SK-N-SH (cell line): ENCODE results near the gene POLN. TPM values are rescaled to one million over a fixed set of nuclear protein-coding genes. Genes with fewer than 3 reads are reported as not detected.

Source experiments
- CTCF ChIA-PET: fragments of 300-600, 350-600 bp; formaldehyde crosslinking; extraction: SDS; loops from one replicate; lab custom pipeline; 2021; lab: Yijun Ruan, JAX
- POLR2A ChIA-PET: fragments of 350-600 bp; sonication (Branson Sonifier 250); formaldehyde crosslinking; extraction: SDS; loops from one replicate; lab custom pipeline; 2020; ENCODE audit warnings: antibody characterized with exemption, inconsistent platforms; lab: Yijun Ruan, JAX
- DNase-seq: peaks from one replicate; pipeline ENCODE4 v3.0.0; 2012
- H2AFZ ChIP-seq: fragments of 200-600 bp; sonication (generic); 2 replicates; pipeline ENCODE4 v1.8.1; 2016; ENCODE audit warnings: antibody characterized with exemption, mild to moderate bottlenecking, low read depth
- H3F3A ChIP-seq: fragments of 200-600 bp; sonication (generic); replicated peaks from 2 replicates; pipeline ENCODE3; 2016; ENCODE audit warnings: antibody characterized with exemption, mild to moderate bottlenecking; ENCODE audit not compliant: insufficient read depth
- H3K27ac ChIP-seq, 2 experiments: fragments of 200-500 bp in 1 of 2; fragments of 200-600 bp in 1 of 2; sonication (Bioruptor generic) in 1 of 2; sonication (generic), shearing (Covaris generic) in 1 of 2; 2 replicates each; pipeline versions ENCODE4 v1.5.1 to v1.6.1; 2014 to 2016; ENCODE audit warnings: low read depth in 2 of 2, inconsistent platforms in 1 of 2, low read length in 1 of 2, mild to moderate bottlenecking in 1 of 2, mixed read lengths in 1 of 2
- H3K27me3 ChIP-seq: fragments of 200-600 bp; sonication (generic), shearing (Covaris generic); 2 replicates; pipeline ENCODE4 v1.6.1; 2016; ENCODE audit warnings: mixed run types; ENCODE audit not compliant: insufficient read depth
- H3K36me3 ChIP-seq, 2 experiments: fragments of 200-500 bp in 1 of 2; fragments of 200-600 bp in 1 of 2; sonication (Bioruptor generic) in 1 of 2; sonication (generic) in 1 of 2; replicated peaks in 1 of 2; 2 replicates each; pipeline versions ENCODE3 to v1.5.1; 2014 to 2016; ENCODE audit warnings: low read length in 1 of 2, mild to moderate bottlenecking in 1 of 2; ENCODE audit not compliant: insufficient read depth in 2 of 2, control insufficient read depth in 1 of 2
- H3K4me1 ChIP-seq, 2 experiments: fragments of 200-500 bp in 1 of 2; fragments of 200-600 bp in 1 of 2; sonication (Bioruptor generic) in 1 of 2; sonication (generic), shearing (Covaris generic) in 1 of 2; 2 replicates each; pipeline versions ENCODE4 v1.5.1 to v1.6.1; 2014 to 2016; ENCODE audit warnings: low read depth in 1 of 2, low read length in 1 of 2, mixed run types in 1 of 2; ENCODE audit not compliant: insufficient read depth in 2 of 2, control insufficient read depth in 1 of 2
- H3K4me2 ChIP-seq: fragments of 200-600 bp; sonication (generic), shearing (Covaris generic); 2 replicates; pipeline ENCODE4 v1.6.1; 2017; ENCODE audit warnings: mixed run types
- H3K4me3 ChIP-seq, 2 experiments: fragments of 200-500 bp in 1 of 2; fragments of 200-600 bp in 1 of 2; sonication (Bioruptor generic) in 1 of 2; sonication (generic), shearing (Covaris generic) in 1 of 2; 2 replicates each; pipeline versions ENCODE4 v1.5.1 to v1.8.1; 2014 to 2016; ENCODE audit warnings: low read depth in 2 of 2, inconsistent platforms in 1 of 2, low read length in 1 of 2, mild to moderate bottlenecking in 1 of 2, mixed read lengths in 1 of 2, moderate library complexity in 1 of 2
- H3K79me2 ChIP-seq: fragments of 200-600 bp; sonication (generic); 2 replicates; pipeline ENCODE4 v1.8.1; 2017; ENCODE audit warnings: mild to moderate bottlenecking; ENCODE audit not compliant: insufficient read depth
- H3K9ac ChIP-seq: fragments of 200-600 bp; sonication (generic); 2 replicates; pipeline ENCODE4 v1.6.1; 2017; ENCODE audit warnings: mixed run types
- H3K9me2 ChIP-seq: fragments of 200-600 bp; sonication (generic); 2 replicates; pipeline ENCODE4 v1.6.1; 2017; ENCODE audit warnings: mixed run types
- H3K9me3 ChIP-seq: fragments of 200-600 bp; sonication (generic); 2 replicates; pipeline ENCODE4 v1.6.1; 2017; ENCODE audit warnings: mixed run types, mild to moderate bottlenecking, moderate library complexity
- H4K20me1 ChIP-seq: fragments of 200-600 bp; sonication (generic); 2 replicates; pipeline ENCODE4 v1.6.1; 2017; ENCODE audit warnings: mild to moderate bottlenecking, mixed run types; ENCODE audit not compliant: insufficient read depth
- CHD2 ChIP-seq: fragments of 150-350 bp; IDR thresholded peaks from 2 replicates; pipeline ENCODE4 v1.6.1; 2018; ENCODE audit warnings: low read length; ENCODE audit not compliant: partially characterized antibody
- ELF1 ChIP-seq: IDR thresholded peaks from 2 replicates; pipeline ENCODE4 v1.4.0; 2012
- EP300 ChIP-seq, 2 experiments: IDR thresholded peaks; 2 replicates each; pipeline versions ENCODE4 v1.4.0 to v1.6.1; 2012; ENCODE audit warnings: borderline replicate concordance in 1 of 2, low read depth in 1 of 2, low read length in 1 of 2
- EZH2phosphoT487 ChIP-seq: fragments of 200-600 bp; sonication (generic); IDR thresholded peaks from 2 replicates; pipeline ENCODE4 v1.6.1; 2017; ENCODE audit warnings: low read depth, mixed run types, mild to moderate bottlenecking, antibody characterized with exemption, moderate library complexity, borderline replicate concordance
- FOSL2 ChIP-seq: IDR thresholded peaks from 2 replicates; pipeline ENCODE4 v1.4.0; 2012; ENCODE audit warnings: low read depth, mild to moderate bottlenecking, moderate library complexity, borderline replicate concordance
- IRF3 ChIP-seq: fragments of 150-350 bp; IDR thresholded peaks from 2 replicates; pipeline ENCODE4 v1.6.1; 2016; ENCODE audit warnings: mild to moderate bottlenecking, low read depth, low read length
- NFIC ChIP-seq: IDR thresholded peaks from 2 replicates; pipeline ENCODE4 v1.4.0; 2012; ENCODE audit warnings: borderline replicate concordance
- TCF12 ChIP-seq: IDR thresholded peaks from 2 replicates; pipeline ENCODE4 v1.4.0; 2012
- USF1 ChIP-seq: IDR thresholded peaks from 2 replicates; pipeline ENCODE4 v1.4.0; 2012; ENCODE audit warnings: low read depth, borderline replicate concordance
- WGBS: methylation state at CpG from one replicate; pipeline ENCODE4 v1.1.6; 2017; ENCODE audit warnings: low lambda C conversion rate; 5-methylcytosine and 5-hydroxymethylcytosine counted together
- polyA plus RNA-seq, 3 experiments: library from polyadenylated mRNA; depleted of rRNA; stranded (reverse); fragments of >200 nt; gene quantifications; 2 replicates each; pipeline ENCODE4 v1.2.3, GENCODE V29; 2012
- TF ChIP-seq, protein P1 (sequence below): IDR thresholded peaks from 2 replicates; pipeline ENCODE4 v1.6.1; 2012; ENCODE audit warnings: mild to moderate bottlenecking, low read depth, low read length, moderate library complexity
- TF ChIP-seq, protein P2 (sequence below): IDR thresholded peaks from 2 replicates; pipeline ENCODE4 v1.4.0; 2012; ENCODE audit warnings: low read depth, borderline replicate concordance
- TF ChIP-seq, protein P3 (sequence below): fragments of 150-350 bp; IDR thresholded peaks from 2 replicates; pipeline ENCODE4 v1.6.1; 2017; ENCODE audit warnings: antibody characterized with exemption, low read length, low read depth, borderline replicate concordance

Gene POLN
- polyA plus RNA-seq, 1 of the 3 experiments (the other 2 are of a cell fraction) = 0.67 TPM

DNA sequence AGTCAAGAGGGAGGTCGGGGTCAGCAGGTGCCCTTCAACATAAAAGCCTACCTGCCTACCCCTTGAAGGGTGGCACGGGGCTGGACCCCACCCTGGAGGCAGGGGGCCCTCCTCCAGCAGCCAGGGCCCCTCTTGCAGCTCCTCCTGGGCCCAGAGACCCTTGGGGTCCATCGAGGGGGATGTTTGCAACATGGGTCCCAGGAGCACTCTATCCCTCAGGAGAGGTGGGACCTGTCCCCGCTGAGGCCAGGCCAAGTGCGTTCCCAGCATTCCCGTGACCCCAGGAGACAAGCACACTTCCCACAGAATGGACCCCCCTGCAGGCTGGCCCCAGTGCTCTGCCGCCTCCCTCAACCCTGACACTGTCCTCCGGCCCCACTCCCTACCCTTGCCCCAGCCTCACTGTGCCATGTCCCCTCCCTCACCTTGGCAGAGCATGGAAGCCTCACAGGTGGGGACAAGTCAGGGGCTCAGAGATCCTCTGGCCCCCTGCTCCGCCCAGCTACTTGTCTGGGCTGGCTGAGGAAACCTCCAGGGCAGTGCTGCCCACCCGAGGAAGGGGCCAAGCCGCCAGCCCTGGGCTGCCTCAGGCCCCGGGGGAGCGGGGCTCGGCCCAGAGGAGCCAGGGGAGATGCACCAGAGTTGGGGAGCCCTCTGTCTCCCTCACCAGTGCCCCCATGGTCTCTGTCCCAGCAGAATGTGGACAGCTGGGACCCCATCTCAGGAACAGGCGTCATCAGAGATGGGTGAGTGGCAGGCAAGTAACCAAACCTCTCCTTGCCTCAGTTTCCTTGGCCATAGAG lies 17.8 kb upstream of the POLN start:
- peak overlapping the region; percentile 83; the same call in 1 of the 2 replicates for H3K9ac ChIP-seq
- no peaks in the 10 kb centered on the region for H3K9me3 ChIP-seq
- H3K36me3 ChIP-seq = peaks cover 0 to 34% of the 10 kb centered on the region in 2 experiments
- no peaks in the 10 kb centered on the region for H3K27me3 ChIP-seq
- no peak for TF ChIP-seq ELF1
- TF ChIP-seq NFIC = no peak
- no peak for TF ChIP-seq EZH2phosphoT487
- no peaks in the 10 kb centered on the region for H3K9me2 ChIP-seq
- H3K79me2 ChIP-seq = peaks cover 41% of the 10 kb centered on the region
- H3K27ac ChIP-seq = no peak overlapping the region; a peak in 1 of 4 replicates
- peaks cover 5 to 73% of the 10 kb centered on the region in 2 experiments; a peak in 2 of 4 replicates for H3K4me1 ChIP-seq
- 94% methylated on average over 2 of the region's 15 CpGs for WGBS
- DNase-seq = no peak
- H4K20me1 ChIP-seq = peaks cover 58% of the 10 kb centered on the region
- ChIA-PET POLR2A (interaction anchor here (1.3 kb wide), 1 partner anchor 9 kb away, joined by 6 read pairs; no protein-coding TSS in a partner anchor), CTCF (interaction anchor here (0.8 to 1.7 kb wide), 2 partner anchors 9 to 40 kb away, joined by 3 to 4 read pairs; no protein-coding TSS in a partner anchor)
- no peaks in the 10 kb centered on the region for H3F3A ChIP-seq
- peak overlapping the region; percentile 91 for H3K4me2 ChIP-seq
- H3K4me3 ChIP-seq = peak overlapping the region; percentile 83 to 87
- H2AFZ ChIP-seq = no peak overlapping the region

- no peak for TF ChIP-seq IRF3
- no peak for TF ChIP-seq CHD2
- TF ChIP-seq, protein P1, sequence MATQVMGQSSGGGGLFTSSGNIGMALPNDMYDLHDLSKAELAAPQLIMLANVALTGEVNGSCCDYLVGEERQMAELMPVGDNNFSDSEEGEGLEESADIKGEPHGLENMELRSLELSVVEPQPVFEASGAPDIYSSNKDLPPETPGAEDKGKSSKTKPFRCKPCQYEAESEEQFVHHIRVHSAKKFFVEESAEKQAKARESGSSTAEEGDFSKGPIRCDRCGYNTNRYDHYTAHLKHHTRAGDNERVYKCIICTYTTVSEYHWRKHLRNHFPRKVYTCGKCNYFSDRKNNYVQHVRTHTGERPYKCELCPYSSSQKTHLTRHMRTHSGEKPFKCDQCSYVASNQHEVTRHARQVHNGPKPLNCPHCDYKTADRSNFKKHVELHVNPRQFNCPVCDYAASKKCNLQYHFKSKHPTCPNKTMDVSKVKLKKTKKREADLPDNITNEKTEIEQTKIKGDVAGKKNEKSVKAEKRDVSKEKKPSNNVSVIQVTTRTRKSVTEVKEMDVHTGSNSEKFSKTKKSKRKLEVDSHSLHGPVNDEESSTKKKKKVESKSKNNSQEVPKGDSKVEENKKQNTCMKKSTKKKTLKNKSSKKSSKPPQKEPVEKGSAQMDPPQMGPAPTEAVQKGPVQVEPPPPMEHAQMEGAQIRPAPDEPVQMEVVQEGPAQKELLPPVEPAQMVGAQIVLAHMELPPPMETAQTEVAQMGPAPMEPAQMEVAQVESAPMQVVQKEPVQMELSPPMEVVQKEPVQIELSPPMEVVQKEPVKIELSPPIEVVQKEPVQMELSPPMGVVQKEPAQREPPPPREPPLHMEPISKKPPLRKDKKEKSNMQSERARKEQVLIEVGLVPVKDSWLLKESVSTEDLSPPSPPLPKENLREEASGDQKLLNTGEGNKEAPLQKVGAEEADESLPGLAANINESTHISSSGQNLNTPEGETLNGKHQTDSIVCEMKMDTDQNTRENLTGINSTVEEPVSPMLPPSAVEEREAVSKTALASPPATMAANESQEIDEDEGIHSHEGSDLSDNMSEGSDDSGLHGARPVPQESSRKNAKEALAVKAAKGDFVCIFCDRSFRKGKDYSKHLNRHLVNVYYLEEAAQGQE = no peak
- no peak for TF ChIP-seq EP300 (IDR thresholded peaks at IDR 0.05; ENCODE audit: borderline replicate concordance in 1 of 2, low read depth in 1 of 2, low read length in 1 of 2)
- no peak for TF ChIP-seq USF1
- TF ChIP-seq, protein P2, sequence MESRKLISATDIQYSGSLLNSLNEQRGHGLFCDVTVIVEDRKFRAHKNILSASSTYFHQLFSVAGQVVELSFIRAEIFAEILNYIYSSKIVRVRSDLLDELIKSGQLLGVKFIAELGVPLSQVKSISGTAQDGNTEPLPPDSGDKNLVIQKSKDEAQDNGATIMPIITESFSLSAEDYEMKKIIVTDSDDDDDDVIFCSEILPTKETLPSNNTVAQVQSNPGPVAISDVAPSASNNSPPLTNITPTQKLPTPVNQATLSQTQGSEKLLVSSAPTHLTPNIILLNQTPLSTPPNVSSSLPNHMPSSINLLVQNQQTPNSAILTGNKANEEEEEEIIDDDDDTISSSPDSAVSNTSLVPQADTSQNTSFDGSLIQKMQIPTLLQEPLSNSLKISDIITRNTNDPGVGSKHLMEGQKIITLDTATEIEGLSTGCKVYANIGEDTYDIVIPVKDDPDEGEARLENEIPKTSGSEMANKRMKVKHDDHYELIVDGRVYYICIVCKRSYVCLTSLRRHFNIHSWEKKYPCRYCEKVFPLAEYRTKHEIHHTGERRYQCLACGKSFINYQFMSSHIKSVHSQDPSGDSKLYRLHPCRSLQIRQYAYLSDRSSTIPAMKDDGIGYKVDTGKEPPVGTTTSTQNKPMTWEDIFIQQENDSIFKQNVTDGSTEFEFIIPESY = no peak
- TF ChIP-seq, protein P3, sequence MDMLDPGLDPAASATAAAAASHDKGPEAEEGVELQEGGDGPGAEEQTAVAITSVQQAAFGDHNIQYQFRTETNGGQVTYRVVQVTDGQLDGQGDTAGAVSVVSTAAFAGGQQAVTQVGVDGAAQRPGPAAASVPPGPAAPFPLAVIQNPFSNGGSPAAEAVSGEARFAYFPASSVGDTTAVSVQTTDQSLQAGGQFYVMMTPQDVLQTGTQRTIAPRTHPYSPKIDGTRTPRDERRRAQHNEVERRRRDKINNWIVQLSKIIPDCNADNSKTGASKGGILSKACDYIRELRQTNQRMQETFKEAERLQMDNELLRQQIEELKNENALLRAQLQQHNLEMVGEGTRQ = no peak
- TF ChIP-seq FOSL2 = no peak
- no peak for TF ChIP-seq TCF12
- TF ChIP-seq, all 33 proteins: peak for 0
- Histone ChIP-seq H3K36me3 (peaks cover 0 to 40% of the 10 kb centered on the region in 2 experiments), H3K4me1 (peaks cover 5 to 68% of the 10 kb centered on the region in 2 experiments; a peak in 2 of 4 replicates), H3K27me3 (no peaks in the 10 kb centered on the region), H3F3A (no peaks in the 10 kb centered on the region), H3K27ac (no peak overlapping the region; a peak in 1 of 4 replicates), H3K9ac (no peak overlapping the region), H4K20me1 (peaks cover 65% of the 10 kb centered on the region), H3K4me3 (no peak overlapping the region; a peak in 1 of 4 replicates), H3K4me2 (peak overlapping the region; percentile 91; the same call in 1 of the 2 replicates), H3K79me2 (peaks cover 47% of the 10 kb centered on the region), H3K9me2 (no peaks in the 10 kb centered on the region), H2AFZ (no peak overlapping the region), H3K9me3 (no peaks in the 10 kb centered on the region)
- ChIA-PET CTCF (interaction anchor here (0.8 to 1.3 kb wide), 2 partner anchors 9 to 131 kb away, joined by 3 to 4 read pairs; no protein-coding TSS in a partner anchor), POLR2A (no interaction called here)
- no peak for DNase-seq
- WGBS = 80% methylated on average over 3 of the region's 13 CpGs
These were observed 17.2 kb upstream of the POLN start for GRCh38 chr4:2259036-2259540.
